NCI-H2196 (cell line): ENCODE results near the gene DMBT1.

Source experiments
- DNase-seq: peaks from one replicate; lab custom pipeline; 2025; ENCODE audit not compliant: unreplicated experiment; lab: John Stamatoyannopoulos, UW

Gene DMBT1

DNA sequence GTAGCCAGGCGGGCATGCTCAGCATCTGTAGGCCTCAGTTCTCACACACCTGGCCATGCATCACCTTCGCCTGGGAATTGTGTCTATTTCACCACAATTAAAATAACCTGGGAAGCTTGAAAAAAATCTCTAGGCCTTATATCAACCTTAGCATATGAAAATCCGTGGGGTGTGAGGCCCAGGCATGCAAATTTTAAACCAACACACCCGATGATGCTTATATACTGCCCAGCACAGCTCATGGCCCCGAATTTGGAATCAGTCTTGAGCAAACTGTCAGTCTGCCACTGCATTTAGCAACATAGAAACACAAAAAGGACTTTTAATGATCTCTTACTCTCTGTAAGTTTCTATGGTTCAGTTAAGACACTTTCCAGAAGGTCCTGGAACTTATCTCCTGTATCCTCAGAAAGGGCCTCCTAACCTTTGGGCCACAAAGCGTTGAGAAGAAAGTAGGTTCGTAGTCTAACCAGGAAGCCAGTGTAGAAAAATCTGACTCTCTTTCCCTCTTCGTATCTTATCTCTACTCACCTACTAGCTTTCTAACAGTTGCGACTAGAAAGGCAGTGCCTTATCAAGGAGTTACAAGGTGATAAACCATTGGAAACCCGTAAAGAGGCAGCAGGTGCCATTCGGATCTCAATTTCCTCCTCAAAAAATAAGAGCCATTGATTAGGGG is 12.0 kb upstream of the DMBT1 start:
- DNase-seq = no peak

DNA sequence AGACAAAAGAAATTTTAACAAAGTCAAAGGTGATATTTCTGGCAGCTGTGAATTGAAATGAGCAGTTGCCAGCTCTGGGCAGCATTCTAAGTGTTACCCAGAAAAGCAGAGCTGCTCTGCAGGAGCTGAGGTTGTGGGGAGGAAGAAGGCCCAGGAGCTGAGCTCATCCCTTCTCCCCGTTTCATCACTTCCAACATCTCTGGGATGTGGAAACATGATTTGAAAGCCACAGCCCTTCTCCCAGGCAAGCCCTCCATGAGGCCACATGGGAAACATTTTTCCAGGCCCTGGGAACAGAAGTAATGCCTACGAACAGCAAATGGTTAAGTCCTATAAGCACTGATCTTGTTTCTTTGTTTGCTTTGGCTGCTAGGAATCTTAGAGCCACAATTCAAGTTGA is 10.9 kb upstream of the DMBT1 start:
- DNase-seq = no peak

DNA sequence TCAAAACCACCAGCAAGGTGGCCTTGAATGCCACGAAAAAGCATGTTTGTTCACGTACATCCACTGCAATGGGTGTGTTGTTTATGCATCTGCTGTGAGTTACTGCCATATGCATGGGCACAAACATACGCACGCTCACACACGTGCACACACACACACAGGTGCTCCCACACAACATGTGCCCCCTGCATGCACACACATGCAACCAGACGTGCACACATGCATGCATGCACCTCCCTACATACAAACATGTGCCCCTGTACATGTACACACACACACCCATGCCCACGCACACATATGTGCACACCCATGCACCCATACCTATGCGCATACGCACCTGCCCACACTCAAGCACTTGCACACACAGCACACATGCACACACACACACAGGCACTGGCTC is 10.1 kb upstream of the DMBT1 start:
- no peak for DNase-seq

DNA sequence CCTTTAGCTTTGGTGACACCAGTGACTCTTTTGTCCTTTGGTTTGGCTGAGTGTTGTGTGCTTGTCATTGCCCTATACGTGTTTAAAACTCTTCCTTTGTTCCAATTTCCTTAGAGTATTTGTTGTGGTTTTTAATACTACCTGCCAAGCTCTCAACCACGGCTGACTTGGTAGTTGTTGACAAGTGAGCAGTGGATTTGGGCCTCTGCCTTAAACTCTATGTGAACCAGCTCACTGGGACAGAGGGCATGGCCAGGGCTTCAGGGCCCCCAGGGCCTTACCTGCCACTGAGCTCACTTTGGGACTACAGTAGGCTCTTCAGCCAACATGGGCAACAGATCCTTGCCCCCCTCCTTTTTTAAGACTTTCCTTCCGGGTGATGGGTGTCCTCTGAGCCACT is 9.6 kb upstream of the DMBT1 start:
- no peak for DNase-seq

DNA sequence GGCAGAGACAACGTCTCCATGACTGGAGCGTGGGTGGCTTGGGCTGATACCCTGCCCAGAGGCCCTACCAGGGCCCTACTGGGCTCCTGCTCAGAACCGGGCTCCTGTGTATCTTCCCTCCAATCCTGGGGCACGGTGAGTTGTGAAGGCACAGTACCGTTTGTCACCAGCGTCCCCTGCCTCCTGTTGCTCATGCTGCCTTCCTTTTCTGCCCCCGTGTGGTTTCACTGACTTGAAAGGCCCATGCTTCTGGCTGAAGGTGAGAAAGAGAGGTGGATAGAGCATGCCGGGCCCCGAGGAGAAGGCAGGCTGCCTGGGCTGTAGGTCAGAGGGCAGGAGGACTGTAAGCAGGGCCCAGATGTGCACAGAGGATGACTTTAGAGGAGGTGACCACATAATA is 9.1 kb upstream of the DMBT1 start:
- no peak for DNase-seq

DNA sequence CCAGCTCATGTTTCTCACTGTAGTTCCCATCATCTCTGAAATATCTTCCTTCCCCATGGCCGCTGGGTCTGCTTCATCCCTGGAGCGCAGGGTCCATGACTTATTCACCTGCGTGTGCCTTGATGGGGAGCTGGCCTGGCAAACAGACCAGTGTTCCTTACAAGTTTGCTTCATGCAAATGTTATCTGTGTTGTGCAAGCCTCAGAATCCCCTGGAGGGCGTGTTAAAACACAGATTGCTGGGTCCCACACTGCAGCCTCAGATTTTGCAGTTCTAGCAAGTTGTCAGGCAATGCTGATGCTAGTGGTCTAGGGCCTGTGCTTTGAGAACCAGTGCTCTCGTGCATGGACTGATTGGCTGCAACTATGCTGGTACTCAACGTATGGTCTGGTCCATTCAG is 7.2 kb upstream of the DMBT1 start:
- no peak for DNase-seq

DNA sequence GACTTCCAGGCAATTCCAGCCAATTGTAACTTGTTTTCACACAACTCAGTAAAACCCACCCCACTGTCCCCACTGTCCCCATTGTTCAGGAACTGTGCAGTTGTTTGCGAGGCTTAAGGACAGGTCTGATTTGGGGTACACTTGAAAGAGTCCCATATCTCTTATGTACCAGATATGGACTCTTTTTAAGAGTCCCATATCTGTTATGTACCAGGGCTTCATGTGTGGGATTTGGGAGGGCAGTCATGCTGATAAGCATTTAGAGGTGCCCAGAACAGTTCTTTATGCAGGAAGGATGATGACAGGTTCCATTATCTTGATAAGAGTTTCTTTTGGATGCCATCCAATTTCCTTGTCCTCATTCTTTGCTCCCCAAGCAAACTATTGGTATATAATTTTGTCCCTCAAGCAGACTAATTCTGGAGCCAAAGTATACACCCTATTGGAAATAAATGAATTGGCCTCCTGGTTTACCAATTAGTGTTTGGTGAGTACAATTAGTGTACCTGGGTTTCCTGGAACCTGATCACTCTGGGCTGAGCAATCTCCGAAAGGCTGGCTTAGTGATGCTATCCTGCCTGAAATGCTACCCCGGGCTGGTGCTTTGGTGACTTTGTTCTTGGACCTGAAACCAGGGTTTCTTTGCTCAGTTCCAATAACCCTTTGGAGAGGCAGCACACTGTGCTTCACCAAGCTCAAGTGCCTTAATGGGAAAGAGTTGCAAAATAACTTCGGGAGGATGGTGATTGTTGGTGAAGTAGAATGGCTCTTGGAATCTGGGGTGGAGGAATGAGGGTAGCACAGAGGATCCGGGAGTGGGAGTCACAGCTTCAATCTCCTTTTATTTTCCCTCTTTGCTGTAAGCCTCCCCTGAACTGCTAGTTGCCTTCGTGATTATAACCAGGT is 6.2 kb upstream of the DMBT1 start:
- no peak for DNase-seq

DNA sequence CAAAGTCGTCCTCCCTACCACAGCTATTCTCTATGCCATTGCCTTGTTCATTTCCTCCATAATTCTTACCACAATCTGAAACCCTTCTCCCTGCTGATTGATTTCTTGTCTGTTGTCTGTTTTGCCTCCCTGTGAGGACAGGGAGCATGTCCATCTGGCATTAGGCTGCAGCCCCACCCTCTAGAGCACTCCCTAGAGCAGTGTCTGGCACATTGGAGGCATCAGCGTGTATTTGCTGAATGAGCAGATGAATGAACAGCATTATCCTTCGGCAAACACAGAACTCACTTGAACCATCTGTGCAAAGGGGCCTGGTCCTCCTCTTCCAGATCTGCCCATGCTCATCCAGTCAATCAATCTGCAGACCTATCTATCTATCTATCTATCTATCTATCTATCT is 5.1 kb upstream of the DMBT1 start:
- DNase-seq = no peak

DNA sequence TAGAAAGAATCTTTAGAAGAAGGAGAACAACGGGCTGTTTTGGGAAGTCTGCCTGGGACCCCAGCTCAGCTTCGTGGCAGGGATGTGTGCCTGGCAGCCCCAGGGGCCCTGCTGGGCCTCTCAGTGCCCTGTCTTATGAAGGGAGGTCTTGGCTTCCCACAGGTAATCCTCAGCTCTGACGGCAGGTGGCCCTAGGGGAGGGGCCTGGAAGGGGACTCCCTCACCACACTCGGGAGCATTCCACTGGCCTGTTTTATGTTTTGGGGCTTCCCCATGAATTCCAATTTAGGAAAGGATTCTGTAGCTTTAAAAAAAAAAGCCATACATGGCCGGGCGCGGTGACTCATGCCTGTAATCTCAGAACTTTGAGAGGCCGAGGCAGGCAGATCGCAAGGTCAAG is 3.0 kb upstream of the DMBT1 start:
- no peak for DNase-seq

DNA sequence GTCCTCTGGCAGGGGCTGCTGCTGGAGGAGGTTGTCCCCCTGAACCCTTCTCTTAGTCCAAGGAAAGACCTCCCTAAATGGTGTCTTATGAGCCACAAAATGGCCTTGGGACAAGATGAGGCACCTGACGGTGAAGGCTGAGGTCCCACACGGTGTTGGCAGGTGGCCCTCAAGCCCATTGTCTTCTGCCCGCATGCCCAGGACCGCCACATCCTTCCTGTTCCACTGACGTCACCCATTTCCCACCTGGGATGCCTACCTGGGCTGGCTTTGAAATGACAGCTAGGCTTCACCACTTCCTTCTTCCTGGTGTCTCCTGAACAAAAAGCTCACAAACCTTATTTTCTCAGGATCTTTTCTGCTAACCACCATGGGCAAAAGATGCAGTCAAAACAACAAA is 2.1 kb upstream of the DMBT1 start:
- no peak for DNase-seq

DNA sequence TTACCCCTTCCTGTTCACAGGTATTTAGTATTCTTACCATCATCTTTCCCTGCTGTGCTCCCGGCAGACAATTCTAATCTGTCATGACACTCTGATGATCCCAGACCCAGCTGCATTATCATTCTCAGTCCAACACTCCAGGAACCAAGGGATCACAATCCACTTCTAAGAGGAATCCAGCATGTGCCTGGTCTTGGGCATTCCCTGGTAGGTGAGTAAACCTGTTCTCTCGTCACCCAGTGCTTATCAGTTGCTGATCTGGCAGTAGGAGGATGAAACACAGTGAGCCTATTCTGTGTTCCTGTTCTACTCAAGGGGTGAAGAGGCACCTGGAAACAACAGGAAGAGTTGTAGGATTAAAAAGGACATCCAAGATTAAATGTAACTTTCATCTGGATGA is 1.3 kb upstream of the DMBT1 start:
- DNase-seq = no peak

DNA sequence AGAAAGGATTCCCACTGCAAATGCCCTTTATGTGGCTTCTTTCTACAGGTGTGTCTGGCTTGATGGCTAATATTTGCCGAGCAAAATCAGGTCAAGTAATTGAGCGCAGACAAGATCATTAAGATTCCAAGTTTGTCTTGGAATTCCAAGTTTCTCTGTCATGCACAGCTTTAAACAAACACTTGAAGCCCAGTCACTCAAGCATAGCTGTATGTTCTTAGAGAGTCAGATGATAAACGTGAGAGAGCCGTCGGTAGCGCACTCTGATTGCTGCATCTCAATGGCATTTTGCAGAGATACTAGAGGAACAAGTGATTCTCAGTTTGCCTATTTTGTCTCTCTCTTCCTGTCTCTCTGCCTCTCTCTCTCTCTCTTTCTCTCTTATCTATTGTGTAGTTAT is 658 bp downstream of the DMBT1 start:
- DNase-seq = no peak

DNA sequence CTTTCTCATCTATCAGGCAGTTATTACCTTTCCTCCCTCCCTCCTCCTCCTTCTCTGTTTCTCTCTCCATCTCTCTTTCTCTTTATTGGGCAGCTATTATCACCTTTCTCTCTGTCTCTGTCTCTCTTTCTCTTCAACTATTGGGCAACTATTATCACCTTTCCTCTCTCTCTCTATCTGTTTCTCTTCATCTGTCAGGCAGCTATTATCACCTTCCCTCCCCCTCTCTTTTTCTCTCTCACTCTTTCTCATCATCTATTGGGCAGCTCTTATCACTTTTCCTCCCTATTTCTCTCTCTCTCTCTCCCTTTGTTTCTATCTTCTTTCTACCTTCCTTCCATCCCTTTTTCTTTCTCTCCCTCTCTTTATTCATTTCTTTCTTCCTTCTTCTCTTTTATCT is 1.2 kb downstream of the DMBT1 start:
- no peak for DNase-seq

DNA sequence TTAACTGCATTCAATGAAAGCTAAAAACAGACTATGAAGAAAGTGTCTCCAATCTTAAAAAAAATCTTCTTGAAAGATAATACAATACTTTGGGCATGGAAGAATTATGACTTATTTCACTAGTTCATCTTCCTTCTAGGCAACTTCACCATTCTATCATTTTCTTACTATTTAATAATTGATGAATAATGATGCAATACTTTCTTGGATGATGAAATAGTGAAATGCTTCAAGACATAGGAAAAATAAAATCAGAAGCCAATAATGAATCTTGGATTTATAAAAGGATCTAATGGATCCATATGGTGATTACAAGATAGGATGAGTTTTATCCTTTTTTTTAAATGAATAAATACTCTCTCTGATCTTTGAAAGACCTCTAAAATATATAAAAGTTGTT is 4.4 kb downstream of the DMBT1 start:
- no peak for DNase-seq

DNA sequence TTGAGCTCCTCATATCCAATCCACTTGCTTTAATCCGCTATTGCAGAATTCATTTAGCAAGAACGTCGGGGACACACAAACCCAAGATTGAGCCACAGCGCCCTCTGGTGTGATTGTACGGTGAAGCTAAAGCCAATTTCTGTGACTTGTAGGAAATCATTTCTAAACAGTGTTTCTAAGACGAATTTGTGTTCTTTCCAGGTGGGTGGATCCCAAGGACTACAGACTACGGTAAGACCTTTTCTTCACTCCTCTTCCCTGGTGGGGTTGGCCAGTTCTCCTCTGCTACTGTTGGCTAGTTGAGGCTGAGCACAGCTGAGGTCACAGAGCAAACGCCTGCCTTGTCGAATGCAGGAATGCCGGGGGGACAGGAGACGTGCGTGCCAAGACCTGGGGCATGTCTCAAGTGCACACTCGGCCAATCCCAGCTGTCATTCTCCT is 5.2 kb downstream of the DMBT1 start:
- peak; percentile 72 for DNase-seq

DNA sequence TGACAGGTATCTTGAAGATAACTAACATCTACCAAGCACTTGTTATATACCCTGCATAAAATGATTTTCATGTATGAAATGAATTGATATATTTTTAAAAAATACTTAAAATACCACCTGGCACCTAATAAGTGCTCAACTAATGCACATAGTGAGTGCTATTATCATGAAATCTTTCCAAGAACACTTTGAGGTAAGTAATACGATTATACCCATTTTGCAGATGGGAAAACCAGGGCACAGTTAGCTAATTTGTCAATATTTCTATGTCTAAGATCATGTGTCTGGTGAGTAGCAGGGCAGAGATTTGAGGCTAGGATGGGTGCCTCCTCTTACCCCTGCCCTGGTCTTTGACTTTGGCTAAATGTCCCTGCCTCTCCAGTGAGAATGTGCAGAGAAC is 6.1 kb downstream of the DMBT1 start:
- no peak for DNase-seq

DNA sequence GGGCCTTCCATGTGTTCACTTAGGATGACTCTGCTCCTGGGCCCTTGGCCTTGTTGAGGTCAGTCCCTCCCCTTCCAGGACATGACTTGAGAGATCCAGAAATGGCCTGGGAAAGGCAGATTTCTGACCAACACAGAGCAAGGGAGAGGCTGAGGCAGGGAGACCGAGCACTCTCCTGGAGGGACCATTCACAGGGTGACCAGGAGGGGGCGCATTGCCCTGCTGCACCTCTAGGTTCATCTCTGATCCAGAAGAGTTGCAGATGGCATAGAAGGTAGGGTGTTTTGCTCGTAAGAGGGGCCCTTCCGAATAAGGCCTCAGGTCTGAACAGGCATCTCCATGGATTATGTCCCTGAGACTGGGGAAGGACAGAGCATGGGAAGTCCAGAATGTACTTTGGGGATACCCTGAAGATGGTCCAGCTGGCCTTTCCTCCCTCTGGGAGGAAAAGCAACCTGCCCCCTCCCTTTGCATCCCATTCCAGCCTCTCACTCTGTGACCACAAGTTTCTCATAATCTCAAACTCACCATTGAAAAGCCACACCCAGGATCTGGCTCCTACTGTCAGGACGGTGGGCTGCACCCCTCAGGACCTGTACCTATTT is 6.6 kb downstream of the DMBT1 start:
- peak; percentile 3 for DNase-seq

DNA sequence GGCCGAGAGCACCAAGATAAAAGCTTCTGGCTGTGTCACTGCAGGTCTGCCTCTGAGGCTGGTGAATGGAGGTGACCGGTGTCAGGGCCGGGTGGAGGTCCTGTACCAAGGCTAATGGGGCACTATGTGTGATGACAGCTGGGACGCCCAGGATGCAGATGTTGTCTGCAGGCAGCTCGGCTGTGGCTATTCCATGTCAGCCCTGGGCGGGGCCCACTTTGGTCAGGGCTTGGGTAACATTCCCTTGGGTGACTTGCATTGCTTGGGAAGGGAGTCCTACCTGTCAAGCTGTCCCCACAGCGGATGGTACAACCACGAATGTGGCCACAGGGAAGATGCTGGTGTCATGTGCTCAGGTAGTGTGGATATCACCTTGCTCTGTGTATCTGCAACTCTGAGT is 8.0 kb downstream of the DMBT1 start:
- no peak for DNase-seq

DNA sequence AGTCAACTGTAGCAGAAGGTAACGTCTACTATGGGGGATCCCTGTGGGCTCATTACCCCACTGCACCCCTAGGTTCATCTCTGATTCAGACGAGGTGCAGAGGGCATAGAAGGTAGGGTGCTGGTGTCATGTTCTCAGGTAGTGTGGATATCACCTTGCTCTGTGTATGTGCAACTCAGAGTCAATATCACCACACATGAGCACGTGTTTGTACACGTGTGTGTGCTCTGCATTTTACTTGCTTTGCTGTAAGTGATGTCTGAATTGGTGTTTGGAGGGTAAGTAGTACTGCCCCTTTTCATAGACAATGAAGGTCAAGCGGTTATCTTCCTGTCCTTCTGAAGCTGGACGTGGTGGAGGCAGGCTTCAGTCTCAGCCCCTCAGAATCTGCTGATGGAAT is 10.4 kb downstream of the DMBT1 start:
- no peak for DNase-seq

DNA sequence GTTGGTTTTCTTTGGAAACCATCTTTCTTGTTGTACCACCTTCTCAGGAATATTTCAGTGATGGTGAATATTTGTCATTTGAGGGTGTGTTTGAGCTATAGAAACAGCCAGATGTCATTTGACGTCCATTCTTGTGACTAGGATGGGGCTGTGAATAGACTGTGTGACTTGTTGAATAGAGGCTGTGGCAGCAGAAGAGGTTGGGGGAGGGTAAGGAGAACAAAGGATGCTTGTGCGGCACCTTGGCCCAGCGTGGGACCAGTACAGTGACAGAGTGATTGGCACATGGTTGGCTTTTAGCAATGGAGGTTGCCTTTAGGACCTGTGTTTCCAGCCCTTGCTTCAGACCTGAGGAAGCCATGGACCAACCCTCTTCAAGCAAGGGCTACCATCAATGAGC is 11.3 kb downstream of the DMBT1 start:
- DNase-seq = no peak

DNA sequence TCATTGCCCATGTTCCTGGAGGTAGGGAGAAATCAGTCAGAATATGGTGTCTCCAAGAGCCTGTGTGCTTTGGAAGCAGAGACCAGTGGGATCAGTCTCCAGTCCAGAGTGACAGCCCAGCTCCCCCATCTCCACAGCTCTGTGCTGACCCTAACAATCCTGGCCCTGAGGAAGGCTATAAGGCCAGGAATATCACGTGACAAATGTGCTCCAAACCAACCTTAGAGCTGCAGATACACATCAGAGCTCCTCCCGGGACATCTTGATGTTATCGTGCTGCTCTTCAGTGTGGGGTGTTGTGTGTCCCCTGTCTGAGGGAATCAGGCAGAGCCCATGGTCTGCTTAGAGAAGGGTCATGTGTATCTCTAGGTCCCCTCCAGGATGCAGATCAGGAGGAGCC is 15.2 kb downstream of the DMBT1 start:
- no peak for DNase-seq

DNA sequence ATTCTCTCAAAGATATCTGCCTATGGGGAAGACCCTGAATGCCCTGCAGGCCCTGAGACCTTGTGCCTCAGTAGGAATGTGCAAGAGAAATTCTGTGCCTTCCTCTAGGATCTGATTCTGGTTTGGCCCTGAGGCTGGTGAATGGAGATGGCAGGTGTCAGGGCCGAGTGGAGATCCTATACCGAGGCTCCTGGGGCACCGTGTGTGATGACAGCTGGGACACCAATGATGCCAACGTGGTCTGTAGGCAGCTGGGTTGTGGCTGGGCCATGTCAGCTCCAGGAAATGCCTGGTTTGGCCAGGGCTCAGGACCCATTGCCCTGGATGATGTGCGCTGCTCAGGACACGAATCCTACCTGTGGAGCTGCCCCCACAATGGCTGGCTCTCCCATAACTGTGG is 15.7 kb downstream of the DMBT1 start:
- DNase-seq = no peak
